GM18870 (cell line): Measurements from ENCODE around the gene PADI2.
"Not testable (repeated sequence)": the region's sequence is repeated elsewhere in the genome, so short reads cannot be mapped to it uniquely, and the experiment has no call there.

Experiments
- ATAC-seq: cut with Tn5 transposase; IDR thresholded peaks from one replicate; pipeline ENCODE4 v1.9.1; 2021; ENCODE audit warnings: moderate library complexity; ENCODE audit not compliant: unreplicated experiment

The PADI2 gene

GRCh38 chr1:17086751-17087150, 32.5 kb downstream of the PADI2 start:
- no peak for ATAC-seq

- ATAC-seq = no peak
Observed at GRCh38 chr1:17084787-17085186, 34.5 kb downstream of the PADI2 start.

DNA sequence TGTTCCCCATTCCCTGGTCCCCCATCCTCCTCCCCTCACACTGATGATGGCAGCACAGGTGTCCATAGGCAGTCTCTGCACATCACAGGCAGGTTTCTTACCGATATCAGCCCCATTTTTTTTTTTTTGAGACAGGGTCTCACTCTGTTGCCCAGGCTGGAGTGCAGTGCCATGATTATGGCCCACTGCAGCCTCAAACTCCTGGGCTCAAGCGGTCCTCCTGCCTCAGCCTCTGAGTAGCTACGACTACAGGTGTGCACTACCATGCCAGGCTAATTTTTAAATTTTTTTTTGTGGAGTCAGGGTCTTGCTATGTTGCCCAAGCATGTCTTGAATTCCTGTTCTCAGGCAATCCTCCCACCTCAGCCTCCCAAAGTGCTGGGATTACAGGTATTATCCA, 36.5 kb downstream of the PADI2 start:
- no peak for ATAC-seq

- ATAC-seq = no peak
Observed at GRCh38 chr1:17081439-17081838, 37.8 kb downstream of the PADI2 start.

GRCh38 chr1:17080880-17081279, 38.4 kb downstream of the PADI2 start:
- no peak for ATAC-seq

DNA sequence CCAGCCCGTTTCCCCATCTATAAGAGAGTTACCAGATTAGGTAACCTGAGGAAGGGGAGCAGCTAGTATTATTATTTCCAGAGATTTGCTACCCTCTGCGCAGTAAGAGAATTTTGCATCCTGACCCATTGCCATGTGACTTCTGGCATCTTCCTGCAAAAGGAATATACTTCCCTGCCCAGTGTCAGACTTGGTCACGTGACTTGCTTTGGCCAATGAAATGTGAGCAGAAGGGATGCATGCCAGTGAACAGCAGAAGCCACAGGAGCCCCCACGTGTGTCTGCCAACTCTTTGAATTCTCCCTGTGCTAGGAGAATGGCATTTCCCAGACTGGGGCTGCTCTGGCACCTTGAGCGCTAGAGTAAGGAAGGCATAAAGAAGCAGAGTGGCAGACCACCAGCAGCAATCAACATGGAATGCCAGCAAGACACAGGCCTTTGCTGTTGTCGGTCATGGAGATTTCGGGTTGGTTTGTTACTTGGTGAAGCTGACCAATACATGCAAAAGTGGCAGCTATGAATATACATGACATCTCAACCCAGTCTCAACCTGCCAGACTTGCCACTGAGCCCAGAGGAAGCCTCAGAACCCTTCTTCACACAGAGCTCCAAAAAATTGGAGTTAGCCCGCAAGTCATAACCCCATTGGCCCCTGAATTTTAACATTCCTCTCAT, 39.0 kb downstream of the PADI2 start:
- no peak for ATAC-seq

GRCh38 chr1:17078991-17079868, 40.0 kb downstream of the PADI2 start:
- no peak for ATAC-seq

GRCh38 chr1:17075470-17076255, 43.6 kb downstream of the PADI2 start:
- ATAC-seq = no peak

- no peak for ATAC-seq
Observed at GRCh38 chr1:17071794-17072193, 47.5 kb downstream of the PADI2 start.

DNA sequence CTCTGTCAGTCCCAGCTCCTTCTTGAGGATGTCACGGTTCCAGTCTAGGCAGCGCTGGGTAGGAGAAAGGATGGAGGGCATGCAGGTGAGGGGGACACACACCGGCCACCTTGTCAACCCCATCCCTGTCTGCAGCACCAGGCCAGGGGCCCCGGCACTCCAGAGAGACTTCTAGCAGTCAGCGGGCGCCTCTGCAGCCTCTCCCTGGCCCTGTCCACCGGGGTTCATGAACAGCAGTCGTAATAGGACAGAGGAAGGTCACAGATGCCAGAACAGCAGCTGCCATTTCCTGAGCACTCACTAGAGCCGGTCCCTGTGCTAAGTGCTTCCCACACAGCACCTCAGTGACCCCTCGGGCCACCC, 49.1 kb downstream of the PADI2 start:
- no peak for ATAC-seq

GRCh38 chr1:17069452-17070162, 49.6 kb downstream of the PADI2 start:
- ATAC-seq = no peak

DNA sequence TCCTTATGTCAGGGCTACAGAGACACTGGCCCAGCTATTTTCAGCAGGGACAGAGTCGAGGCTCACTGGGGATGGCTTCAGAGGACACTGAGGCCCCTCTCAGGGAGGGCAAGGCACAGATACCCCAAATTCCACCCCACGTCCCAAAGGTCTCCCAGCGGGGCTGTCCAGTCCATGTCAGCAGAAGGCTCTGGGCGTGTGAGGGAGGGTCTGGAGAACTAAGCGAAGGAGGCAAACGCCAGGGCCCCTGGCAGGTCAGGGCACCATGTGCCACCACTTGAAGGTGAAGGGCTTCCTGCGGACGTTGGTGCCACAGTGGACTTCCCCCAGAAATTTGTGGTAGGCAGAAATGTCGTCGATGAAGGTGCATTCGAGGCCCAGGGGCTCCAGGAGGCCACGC, 50.5 kb downstream of the PADI2 start:
- no peak for ATAC-seq

DNA sequence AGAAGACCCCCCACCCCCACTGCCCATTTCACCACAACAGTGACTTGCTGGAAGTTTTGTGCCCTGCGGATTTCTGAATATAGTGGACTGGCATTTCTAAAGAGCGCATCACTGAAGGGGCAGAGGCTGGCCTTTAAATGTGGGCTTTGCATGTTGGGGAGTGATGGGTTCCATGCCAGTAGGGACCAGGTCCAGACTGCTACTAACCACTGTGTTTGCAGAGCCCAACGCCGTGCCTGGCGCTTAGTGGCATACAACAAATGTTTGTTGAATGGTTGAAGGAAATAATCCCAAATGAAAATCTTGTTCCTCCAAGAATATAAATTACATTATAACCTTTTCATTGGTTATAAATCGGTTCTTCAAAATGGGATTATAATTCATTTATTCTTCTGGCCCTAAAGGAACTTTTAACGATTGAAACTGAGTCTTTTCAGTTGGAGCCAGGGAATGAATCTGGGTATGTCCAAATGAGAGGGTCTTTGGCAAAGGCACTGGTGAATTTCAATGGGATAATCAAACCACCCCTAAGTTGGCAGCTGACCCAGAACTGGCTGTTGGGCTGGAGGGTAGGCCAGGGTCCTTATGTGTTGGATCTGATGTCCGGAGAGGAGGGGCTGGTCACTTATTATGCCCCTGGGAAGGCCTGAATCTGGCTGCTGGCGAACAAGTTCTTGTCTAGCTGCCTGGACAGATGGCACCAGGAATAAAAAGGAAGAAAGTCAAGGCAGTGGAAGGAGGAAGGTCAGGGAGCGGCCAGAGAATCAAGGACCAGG, 51.6 kb downstream of the PADI2 start:
- ATAC-seq = no peak

- ATAC-seq = no peak
Observed at GRCh38 chr1:17067069-17067426, 52.2 kb downstream of the PADI2 start.

GRCh38 chr1:17066361-17067068, 52.7 kb downstream of the PADI2 start:
- no peak for ATAC-seq

DNA sequence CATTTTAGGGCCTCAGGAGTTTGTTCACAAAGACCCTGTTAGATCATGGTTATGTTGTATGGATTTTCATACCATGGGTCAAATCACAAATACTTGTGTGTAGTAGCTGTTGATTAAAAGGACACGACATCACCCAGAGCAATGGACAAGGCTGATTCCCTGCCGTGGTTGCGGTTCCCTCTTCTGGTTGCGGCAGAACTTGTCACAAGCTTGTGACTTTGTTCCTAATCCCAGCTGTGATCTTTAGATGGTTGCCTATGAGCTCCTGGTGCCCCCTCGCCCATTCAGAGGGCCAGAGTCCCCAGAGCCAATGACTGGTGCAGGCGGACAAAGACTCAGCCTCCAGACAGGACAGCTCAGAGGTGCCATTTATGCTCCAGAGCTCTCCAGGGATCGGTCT, 53.6 kb downstream of the PADI2 start:
- no peak for ATAC-seq

GRCh38 chr1:17062751-17063150, 56.5 kb downstream of the PADI2 start:
- not testable (repeated sequence) for ATAC-seq

- ATAC-seq = no peak
Observed at GRCh38 chr1:17061892-17062291, 57.4 kb downstream of the PADI2 start.

GRCh38 chr1:17061486-17061885, 57.8 kb downstream of the PADI2 start:
- ATAC-seq = no peak

DNA sequence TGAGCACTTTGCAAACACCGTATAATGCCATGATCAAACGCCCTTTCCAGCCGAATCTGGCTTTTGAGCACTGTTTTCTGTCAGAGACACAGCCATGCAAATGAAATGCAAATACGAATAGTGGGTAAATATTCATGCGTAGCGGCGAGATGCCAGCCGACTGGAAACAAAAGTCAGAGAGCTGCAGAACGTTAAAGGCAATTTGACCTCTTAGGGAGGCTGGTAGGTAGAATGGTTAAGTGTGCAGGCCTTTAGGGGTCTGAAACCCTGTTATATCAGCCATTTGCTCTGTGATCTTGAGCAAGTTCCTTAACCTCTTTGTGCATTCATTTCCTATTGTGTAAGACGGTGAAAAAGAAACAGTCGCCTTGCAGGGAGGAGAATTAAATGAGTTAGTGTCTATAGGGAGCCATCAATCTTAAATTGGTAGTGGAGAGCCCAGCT, 58.9 kb downstream of the PADI2 start:
- no peak for ATAC-seq
